ENCODE measurements around the gene KCNK17.

The KCNK17 gene

DNA sequence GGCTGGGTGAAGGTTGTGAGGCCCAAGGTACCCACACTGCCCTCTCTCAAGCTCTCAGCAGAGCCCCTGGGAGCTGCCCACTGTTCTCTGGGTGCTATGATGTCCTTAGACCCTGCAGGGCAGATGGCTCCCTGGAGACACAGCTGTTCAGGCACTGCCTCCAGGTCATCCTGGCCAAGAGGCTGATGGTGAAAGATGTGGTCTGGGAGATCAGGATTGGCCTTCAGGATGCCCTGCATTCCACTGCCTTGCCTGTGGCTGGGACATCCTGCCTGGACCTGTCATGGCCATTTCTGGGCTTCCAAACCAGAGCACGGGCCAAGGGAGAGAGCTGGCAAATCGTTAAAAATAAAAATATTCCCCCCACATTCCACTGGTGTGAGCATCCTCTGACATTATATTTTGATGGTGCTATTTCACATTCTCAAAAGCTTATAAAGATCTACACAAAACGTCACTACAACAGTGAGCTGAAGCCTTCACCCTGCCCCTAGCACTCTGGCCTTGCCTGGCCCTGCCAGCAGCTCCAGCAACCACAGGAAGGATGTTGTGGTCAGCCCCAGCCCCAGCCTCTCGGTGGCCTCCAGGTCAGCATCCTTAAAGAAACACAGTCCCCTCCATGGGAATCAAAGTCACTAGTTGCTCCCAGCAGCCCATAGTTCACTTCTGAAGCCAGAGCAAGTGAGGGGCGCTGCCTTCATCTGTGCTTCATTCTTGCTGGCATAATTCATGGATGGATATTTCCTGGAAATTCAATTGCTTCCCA, 21.7 kb upstream of the KCNK17 start:
- no peak for DNase-seq

DNA sequence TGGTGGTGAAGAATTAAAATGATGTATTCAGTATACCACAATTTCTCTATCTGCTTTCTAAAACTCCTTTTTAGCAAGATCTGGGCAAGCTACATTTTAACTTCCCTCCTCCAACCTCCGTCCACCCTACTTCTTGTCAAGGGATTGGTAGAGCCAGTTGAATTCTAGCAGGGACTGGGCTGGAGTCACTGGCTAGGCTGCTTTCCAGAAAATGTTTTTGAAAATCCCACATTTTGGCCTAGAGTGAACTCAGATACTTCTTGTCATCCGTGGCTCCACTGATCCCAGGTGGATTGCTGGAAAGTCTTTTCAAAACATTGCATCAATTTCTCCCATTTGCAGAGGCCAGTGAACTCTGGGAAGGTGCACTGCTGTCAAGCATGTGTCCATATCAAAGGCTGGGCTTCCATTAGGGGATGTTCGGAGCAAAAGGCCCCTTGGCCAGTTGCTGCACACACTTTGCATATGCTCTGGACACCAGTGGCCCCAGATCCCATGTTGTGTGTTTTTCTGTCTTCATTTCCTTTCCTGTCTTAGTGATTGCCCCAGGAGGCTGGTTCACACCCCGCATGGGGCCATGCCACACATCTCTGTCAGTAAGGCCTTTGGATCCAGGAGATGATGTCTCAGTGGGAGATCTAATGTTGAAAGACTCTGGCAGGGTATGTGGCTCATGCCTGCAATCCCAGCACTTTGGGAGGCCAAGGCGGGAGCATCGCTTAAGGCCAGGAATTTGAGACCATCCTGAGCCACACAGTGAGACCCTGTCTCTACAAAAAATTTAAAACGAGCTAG, 19.6 kb upstream of the KCNK17 start:
- no peak for DNase-seq

DNA sequence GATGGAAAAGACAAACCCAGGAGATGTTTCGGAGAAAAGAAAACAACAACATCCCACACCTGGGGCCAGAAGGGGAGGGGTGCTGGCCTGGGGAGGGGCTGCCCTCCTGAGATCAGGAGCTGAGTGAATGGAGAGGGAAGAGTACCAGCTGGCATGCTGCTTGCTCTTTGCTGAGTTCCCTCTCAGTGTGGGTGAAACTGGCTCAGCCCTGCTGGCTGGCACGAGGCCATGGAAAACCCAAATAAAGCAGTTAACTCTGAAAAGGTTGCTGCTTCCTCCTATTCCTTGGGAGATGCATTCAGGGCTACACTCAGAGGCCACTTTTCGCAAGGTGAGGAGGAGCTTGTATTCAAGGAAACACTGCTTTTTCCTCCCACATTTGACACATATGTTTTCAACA, 16.3 kb upstream of the KCNK17 start:
- DNase-seq: no peak

DNA sequence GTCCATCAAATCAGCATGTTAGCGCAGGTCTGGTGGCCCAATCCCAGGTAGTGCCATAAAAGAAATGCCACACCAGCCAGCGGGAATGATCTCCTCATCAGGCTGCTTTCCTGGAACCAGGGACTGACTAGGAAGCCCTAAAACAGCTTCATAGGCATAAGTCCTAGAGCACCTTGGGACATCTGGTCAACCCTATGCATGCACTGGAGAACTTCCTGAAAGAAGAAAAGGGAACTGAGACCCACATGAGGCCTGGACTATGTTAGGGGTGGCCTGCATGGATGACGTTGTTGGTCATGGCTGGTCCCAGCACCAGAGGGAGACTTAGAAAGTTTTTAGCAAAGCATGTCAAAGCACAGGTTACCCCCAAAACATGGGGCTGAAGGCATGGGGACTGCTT, 15.8 kb upstream of the KCNK17 start:
- DNase-seq: no peak

DNA sequence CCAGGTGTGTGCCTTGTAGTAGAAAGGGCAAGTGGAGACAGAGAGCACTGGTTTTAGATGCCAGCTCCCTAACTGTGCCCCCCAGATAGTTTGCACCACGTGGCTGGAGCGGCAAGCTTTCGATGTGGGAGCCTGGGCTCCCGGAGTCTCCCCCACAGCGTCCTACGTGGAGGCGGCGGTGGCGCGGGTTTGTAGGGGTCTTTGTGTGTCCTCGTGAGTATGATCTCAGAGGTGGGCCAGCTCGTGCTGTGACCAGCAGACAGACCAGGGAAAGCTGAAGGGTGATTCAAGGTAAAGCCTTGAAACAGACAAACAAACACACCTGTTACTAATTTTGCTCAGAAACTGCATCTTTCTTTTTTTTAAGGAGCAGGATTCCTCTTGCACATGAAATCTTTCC, 13.8 kb upstream of the KCNK17 start:
- DNase-seq: no peak

DNA sequence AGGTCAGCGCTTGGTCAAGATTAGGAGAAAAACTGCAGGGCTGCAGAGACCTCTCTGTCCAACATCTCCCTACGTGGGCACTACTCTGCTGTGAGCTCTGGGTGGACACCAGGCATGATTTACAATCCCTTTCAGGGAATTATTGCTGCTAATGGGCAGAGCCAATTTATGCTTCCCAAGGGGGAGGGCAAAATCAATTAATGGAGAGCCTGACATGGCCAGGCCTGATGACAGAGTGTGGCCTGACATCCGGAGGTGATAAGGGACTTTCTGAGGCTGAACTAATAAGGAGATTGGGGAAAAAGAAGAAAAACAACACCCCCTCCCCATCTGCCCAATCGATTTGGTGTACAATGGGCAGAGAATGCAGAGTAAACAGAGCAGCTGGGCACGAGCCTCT, 13.3 kb upstream of the KCNK17 start:
- no peak for DNase-seq

DNA sequence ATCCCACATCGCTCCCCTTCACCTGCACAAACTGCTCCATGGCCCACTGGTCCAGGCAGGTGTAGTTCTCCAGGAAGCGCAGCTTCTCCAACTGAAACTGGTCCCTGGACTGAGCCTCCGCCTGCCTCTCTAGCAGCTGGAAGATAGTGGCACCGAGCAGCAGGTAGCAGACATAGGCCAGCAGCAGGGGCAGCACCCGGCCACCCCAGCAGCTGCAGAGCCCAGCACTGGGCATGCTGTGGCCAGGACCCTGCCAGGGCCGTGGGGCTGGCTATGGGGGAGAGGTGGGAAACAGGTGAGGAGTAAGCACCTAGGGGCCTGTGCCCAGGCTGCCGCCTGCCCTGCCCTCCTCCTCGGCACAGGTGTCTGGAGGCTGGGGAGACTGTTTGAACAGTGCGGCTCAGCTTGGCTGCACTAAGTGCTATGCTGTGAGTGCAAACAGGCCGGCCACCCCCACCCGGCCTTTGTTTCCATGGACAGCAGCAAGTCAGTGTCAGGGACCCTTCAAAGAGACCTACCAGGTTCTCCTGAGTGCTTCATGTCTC, 8.2 kb upstream of the KCNK17 start, which contains the start of gene KCNK16:
TSS of gene KCNK16 (minus strand) at position 397 of the 545 bp plus-strand sequence. CDS start at position 235, 162 bp downstream.
- no peak for DNase-seq

DNA sequence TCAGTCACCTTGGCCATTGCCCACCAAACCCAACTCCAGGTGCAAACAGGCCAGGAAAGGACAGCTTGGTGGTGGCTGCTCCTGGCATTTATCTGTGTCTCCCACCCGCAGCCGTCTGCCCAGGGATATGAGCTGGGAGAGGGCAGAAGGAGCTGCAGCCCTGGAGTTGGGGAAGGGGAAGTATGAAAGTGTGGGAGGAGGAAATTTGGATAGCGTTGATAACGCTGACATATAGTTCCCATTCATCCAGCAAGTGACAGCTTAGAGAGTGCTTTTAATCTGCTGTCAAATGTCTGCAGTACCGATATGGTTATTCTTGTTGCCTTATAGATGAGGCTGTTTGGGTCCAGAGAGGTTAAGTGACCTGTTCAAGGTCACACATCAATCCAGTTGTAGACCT, 7.5 kb upstream of the KCNK17 start:
- DNase-seq: no peak

DNA sequence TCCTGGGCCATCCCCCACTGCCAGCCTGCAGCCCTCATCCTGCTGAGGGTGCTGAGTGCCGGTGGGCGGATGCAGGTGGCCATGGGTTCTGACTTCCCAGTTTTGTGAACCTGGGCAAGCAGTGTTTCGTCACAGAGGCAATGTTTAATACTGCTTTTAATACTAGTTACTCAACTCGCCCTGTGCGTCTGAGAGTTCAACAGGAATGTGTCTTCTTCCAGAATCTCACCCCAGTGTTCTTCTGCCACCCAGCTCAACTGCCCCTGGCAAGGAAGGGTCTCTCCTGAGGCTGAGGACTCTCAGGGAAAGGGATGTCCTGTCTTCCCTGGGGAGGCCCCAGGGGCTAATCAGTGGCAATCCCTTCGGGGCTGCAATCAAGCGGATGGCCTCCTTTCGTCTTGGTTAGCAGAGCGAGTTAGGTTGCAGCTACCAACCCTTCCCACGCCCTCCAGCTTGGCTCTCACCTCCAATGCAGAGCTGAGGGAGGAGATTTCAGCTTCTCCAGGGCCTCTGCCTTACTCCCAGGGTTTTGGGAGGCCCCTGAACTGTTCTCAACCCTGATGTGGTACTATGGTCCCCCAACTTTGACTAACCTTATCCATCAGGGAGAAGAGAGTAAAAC, 6.3 kb upstream of the KCNK17 start:
- no peak for DNase-seq

DNA sequence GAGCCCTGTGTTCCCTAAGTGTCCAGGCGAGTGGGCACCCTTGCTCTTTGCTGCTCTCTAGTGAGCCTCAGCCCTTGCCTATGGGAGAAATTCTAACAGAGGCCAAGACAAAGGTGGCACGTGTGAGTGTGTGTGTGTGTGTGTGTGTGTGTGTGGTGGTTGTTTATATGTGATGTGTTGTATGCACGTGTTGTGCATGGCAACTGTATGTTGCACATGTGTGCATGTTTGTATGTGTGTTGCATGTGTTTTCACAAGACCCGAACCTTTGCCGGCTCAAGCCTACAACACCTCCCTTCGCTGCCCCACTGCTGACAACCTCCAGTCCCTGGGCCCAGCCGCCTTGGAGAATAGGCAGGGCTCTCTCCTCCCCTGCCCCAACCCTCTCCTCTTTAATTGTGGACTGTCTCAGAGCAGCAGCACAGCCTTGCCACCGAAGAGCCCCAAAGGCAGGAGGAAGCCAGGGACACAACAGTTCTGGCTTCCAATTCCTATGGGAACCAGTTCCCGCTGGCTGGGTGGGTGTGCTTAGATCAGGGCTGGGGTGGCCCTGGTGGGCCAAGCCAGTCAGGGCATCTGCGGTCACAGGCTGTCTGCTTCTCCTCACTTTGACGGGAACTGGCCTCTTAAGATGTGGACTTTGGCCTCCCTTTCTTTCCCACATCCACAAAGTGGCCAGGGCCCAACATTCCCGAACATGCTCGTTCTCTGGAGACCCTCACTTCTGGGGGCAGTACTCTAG, 5.6 kb upstream of the KCNK17 start:
- no peak for DNase-seq

DNA sequence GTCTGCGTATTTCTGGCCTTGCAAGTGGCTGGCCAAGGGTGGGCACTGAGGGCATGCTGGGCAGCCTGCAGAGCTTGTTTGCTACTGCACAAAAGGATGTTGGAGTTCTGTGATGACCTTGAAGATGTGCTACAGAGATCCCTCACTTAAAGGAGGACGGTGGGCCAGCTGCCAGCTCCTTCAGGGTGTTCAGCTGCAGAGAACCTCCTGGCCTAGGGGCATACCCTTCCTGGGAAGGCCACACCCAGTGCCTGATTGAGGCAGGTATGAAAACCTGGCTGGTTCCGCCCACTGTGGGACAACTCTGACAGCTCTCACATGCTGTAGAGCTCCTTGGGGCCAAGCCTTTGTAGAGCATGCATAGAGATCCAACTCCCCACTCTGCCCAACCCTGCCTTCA, 3.0 kb upstream of the KCNK17 start:
- DNase-seq: no peak

DNA sequence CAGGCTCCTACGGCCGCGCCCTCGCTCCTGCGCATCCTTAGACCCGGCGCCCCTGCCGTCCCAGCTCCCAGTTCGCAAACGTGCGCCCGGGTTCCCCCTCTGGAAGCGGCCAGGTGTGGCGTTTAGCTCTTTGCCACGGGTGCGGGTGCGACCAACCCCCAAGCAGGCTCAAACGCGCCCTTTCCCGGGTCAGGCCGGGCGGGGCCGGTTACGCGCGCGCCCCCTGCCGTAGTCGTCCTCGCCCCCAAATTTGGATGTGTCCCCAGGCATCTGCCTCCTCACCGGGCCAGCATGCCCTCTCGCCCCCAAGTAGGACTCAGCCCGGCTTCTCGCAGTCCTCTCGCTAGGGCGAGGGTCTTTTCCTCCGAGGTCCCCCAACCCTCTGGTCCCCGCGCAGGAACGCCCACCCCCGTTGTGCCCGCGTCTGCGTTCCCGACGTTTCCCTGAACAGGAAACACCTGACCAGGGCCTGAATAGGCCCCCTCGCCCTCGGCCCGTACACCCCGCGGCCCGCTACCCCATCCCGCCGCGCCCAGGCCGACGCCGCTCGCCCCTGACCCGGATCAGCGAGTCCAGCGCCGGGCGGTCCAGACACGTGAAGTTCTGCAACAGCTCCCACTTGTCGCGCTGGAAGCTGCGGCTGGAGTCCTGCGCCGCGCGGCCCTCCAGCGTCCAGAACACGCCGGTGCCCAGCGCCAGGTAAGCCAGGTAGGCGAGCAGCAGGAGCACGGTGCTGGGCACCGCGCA, 520 bp downstream of the KCNK17 start:
- no peak for DNase-seq

DNA sequence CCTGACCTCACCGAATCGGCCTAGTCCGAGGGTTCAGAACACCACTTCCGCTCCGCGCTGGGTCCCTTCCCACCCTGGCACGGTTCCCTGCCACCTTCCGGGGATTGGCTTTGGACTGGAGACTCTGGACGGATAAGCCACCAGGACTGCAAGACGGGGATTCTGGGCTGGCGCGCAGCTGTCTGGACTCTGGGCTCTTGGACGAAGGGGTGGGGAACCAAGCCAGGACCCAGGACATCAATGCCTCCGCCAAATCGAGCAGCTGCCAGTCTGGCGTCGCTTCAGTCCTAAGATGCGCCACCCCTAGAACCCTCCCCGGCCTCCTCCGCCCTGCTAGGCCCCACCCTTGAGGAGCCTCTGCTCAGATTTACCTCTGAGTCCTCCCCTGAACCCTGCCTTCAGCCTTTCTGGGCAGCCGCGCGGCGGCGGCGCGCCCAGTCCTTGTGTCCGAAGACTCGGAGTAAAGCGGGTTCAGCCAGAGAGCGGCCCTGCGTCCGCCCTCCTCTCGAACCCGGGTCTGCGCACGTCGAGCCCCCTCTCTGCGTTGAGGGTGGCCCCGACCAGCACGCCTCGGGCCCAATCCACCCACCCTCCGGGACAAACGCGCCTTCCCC, 1.2 kb downstream of the KCNK17 start:
- no peak for DNase-seq

DNA sequence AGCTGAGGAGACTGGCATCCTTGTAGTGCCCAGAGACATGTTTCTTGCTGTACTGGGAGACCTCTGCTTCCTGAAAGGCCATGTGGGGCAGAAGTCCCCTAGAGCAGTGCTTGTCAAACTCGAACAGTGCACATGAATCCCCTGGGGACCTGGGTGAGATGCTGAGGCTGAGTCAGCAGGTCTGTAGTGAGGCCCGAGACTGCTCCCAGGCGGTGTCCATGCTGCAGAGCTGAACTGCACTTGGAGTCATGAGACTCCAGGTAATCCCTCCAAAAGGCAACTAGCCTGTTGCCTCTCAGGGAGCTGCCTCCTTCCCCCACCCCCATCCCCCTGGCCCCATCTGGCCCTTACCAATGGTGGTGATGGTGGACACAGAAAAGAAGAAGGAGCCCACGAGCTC, 3.7 kb downstream of the KCNK17 start:
- DNase-seq: no peak

DNA sequence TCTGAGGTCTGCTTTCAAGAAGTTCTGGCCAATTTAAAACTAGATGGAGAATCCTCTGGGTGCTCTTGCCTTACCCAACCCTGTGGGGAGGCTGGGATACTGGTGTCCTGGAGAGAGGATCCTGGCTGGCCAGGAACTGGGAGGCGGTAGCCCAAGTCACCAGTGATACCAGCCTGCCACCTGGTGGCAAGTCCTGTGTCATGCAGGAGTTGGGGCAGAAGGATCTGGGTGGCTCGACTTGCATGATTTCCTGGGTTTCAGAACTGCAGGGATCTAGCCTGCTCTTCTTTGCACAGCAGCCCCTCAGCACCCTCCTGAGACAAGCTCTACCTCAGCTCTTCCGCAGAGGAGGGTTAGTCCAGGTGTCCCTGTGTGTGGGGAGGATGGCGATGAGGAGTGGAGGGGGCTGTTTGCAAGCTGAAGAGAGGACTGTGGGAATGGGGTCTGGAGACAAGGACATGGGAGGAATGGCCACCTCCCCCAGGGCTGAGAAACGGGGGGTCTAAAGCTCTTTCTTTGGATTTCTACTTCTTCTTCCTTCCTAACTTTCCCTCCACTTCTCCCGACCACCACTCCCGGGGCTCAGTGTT, 4.2 kb downstream of the KCNK17 start:
- peak; percentile 31 for DNase-seq

DNA sequence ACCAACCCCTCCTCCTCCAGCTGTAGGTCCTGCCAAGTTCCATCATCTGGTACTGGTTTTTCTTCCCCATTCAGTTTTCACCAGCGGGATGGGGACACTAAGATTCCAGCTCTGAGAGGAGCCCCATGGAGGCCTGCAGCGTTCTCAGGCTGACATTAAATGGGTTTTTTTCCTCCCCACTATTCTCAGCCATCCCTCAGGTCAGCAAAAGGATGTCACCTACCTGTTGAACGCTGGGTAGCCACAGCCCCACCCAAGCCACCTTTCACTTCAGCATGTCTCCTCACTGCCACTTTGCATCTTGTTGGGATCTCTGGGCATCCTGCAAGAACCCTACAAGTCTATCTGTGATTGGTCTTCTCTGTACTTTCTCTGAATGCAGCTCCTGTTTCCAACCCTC, 6.8 kb downstream of the KCNK17 start:
- no peak for DNase-seq

DNA sequence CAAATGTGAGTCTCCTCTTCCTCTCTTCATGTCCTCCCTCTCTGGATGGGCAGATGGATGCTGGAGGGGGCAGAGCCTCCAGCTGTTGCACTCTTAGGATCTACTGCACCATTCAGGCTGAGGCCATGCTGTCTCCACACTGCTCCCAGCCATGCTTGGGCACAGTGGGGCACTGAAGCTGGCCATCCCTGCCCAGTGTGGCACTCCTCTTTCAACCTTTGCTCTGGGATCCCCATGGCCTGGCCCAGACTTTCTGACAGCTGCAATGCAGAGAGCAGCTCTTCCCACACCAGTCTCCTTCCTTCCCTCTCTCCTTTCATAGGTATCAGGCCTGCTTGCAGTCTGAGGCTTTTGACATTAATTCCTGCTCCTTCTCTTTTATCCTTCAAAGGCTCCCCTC, 9.3 kb downstream of the KCNK17 start:
- no peak for DNase-seq

DNA sequence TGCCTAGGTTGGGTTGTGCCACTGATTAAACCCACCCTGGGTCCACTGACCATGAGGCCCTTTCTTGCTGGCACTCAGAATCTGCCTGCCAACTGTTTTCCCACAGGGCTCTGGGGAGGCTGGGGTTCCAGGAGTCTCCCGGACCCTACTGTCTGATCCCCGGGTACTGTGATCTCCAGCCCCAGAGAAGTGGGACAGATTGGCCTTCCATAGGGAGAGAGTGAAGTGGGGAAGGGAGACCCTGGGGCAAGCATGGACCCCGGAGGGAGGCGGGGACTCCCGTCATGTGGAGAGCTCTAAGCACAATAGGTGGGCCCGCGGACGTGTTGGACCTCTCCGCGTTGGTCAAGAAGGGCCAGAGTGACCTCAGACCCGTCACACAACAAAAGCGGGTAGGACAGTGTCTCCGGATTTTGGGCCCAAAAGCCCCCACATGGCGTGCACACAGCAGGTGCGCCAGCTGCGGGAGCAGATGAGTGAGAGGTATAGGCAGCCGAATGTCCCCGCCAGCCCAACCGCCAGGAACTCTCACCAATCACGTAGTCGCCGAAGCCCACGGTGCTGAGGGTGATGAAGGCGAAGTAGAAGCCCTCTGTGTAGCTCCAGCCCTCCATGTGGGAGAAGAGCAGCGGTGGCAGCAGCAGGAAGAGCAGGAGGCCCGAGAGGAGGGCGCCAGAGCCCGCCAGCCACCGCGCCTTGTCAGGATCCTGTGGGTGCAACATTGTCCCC, 10.6 kb downstream of the KCNK17 start:
- DNase-seq: no peak

DNA sequence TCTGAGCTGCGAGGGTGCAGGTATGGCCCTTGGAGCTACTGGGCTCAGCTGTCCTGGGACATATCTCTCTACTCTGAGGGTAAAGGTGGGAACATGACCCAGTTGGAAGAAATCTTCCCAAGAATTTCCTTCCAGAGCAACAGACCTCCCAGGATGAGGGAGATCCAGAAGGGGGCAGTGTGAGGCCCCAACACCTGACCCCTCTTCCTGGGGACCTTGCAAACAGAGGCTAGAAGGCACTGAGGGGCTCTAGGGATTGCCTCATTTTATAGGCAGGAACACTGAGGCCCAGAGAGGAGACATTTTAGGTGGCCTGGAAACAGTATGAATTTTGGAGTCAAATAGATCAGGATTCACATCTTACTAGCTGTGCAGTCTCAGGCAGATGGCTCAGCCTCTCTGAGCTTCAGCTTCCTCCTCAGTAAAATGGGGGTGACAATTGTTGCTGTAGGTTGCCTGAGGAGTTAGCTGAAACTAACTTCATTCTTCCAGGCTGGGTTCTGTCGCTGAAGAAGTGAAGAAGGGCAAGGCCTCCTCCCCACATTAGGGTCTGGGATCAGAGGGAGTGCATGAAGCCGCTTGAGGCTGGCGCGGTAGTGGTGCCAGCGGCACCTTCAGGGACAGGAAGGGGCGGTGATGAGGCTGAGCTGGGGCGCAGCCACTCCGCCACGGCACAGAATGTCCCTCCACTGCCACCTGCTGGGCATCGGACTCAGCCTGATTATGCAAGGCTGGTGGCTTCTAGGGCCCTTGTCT, 11.4 kb downstream of the KCNK17 start:
- DNase-seq: peak; percentile 74

DNA sequence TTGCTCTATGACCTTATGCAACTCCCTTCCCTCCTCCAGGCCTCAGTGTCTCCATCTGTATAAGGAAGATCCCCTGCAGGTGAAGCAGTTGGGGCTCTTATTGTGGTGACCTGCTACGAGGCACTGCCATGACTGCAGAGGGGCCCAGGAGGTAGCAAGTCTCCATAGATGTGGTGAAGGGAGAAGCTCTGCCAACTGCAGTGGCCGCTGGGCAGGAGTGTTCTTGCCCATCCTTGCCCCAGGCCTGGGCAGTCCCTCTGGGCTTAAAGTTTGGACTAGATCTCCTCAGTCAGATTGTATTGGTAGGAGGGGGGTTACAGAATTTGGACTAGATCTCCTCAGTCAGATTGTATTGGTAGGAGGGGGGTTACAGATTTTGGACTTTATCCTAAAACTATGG, 12.2 kb downstream of the KCNK17 start:
- no peak for DNase-seq

Measured in activated CD4-positive, alpha-beta T cell treated with anti-CD3 and anti-CD28 coated beads for 1 hour (primary cell).